H1 (cell line): Measurements from ENCODE around the gene MINDY1.

Experiments
- ASH2L ChIP-seq: fragments of 200-600, 300-600 bp; sonication (generic); IDR thresholded peaks from one replicate; pipeline ENCODE4 v1.7.1; 2017; ENCODE audit warnings: low read length
- BRCA1 ChIP-seq: IDR thresholded peaks from 2 replicates; pipeline ENCODE4 v1.6.1; 2012; ENCODE audit warnings: low read depth, low read length, improper control_type of control experiment
- CEBPB ChIP-seq: IDR thresholded peaks from 2 replicates; pipeline ENCODE4 v1.6.1; 2012; ENCODE audit warnings: low read depth, low read length
- CHD1 ChIP-seq: IDR thresholded peaks from 2 replicates; pipeline ENCODE4 v1.6.1; 2012; ENCODE audit warnings: low read depth, low read length, improper control_type of control experiment
- CTCF ChIP-seq, 3 experiments: IDR thresholded peaks; 1 replicate in 2 of 3; 2 replicates in 1 of 3; pipeline versions ENCODE4 v1.5.1 to v1.6.1; 2011; ENCODE audit warnings: low read length in 3 of 3, mild to moderate bottlenecking in 3 of 3, inconsistent platforms in 2 of 3, low read depth in 1 of 3, moderate library complexity in 1 of 3; ENCODE audit not compliant: insufficient read depth in 1 of 3; ENCODE audit errors: control extremely low read depth in 1 of 3
- EZH2 ChIP-seq: fragments of 200-600 bp; sonication (generic); IDR thresholded peaks from 2 replicates; pipeline ENCODE4 v1.7.1; 2012; ENCODE audit warnings: low read depth, mild to moderate bottlenecking, moderate library complexity, low read length, inconsistent platforms; ENCODE audit not compliant: severe bottlenecking
- GABPA ChIP-seq: IDR thresholded peaks from 2 replicates; pipeline ENCODE4 v1.6.1; 2011; ENCODE audit warnings: mild to moderate bottlenecking, low read length, moderate library complexity, borderline replicate concordance; ENCODE audit not compliant: insufficient read depth
- NRF1 ChIP-seq: IDR thresholded peaks from 2 replicates; pipeline ENCODE4 v1.6.1; 2011; ENCODE audit warnings: mild to moderate bottlenecking, low read depth, low read length, improper control_type of control experiment
- POLR2A ChIP-seq, 2 experiments: IDR thresholded peaks; 1 replicate in 1 of 2; 2 replicates in 1 of 2; pipeline ENCODE4 v1.6.1; 2011; ENCODE audit warnings: low read depth in 2 of 2, low read length in 2 of 2, mild to moderate bottlenecking in 2 of 2; ENCODE audit errors: control extremely low read depth in 1 of 2
- RAD21 ChIP-seq, 2 experiments: IDR thresholded peaks in 1 of 2; conservative IDR thresholded peaks in 1 of 2; 2 replicates each; pipeline ENCODE4 v1.6.1; 2011; ENCODE audit warnings: low read depth in 2 of 2, low read length in 2 of 2, improper control_type of control experiment in 1 of 2, inconsistent platforms in 1 of 2, mild to moderate bottlenecking in 1 of 2, moderate library complexity in 1 of 2
- SP1 ChIP-seq: IDR thresholded peaks from 2 replicates; pipeline ENCODE4 v1.6.1; 2011; ENCODE audit warnings: low read depth, low read length
- TBP ChIP-seq: IDR thresholded peaks from 2 replicates; pipeline ENCODE4 v1.6.1; 2011; ENCODE audit warnings: low read depth, low read length, improper control_type of control experiment
- USF2 ChIP-seq: IDR thresholded peaks from 2 replicates; pipeline ENCODE4 v1.6.1; 2011; ENCODE audit warnings: low read length, improper control_type of control experiment

- TF ChIP-seq CHD1: no peak
- TF ChIP-seq CTCF (IDR thresholded peaks at IDR 0.05; ENCODE audit: control extremely low read depth in 1 of 3, insufficient read depth in 1 of 3, low read depth in 1 of 3, low read length in 3 of 3): no peak
- TF ChIP-seq CEBPB: no peak
- TF ChIP-seq TBP: no peak
- TF ChIP-seq USF2: no peak
- TF ChIP-seq ASH2L: no peak
- no peak for TF ChIP-seq EZH2
- TF ChIP-seq RAD21 (IDR thresholded peaks at IDR 0.05 in 1 of 2, conservative IDR thresholded peaks at IDR 0.05 in 1 of 2; ENCODE audit: low read depth in 2 of 2, low read length in 2 of 2): no peak
- TF ChIP-seq POLR2A (IDR thresholded peaks at IDR 0.05; ENCODE audit: control extremely low read depth in 1 of 2, low read depth in 2 of 2, low read length in 2 of 2): no peak
- TF ChIP-seq GABPA: no peak
- no peak for TF ChIP-seq NRF1
- TF ChIP-seq SP1: no peak
- TF ChIP-seq BRCA1: no peak
These were observed 1.1 kb upstream of the MINDY1 start for GRCh38 chr1:151007853-151008243.
